Body of pancreas (tissue), 4 donors: ENCODE results near the gene SRPX2.

ENCODE experiments used
- POLR2A ChIP-seq, 3 donors: fragments of 450-650 bp; IDR thresholded peaks; one replicate each; pipeline ENCODE4 v1.6.1; 2016; ENCODE audit warnings: antibody characterized with exemption in 3 of 3, mild to moderate bottlenecking in 2 of 3
- TF ChIP-seq, protein P1 (sequence below), 7 experiments: fragments of 450-650 bp in 4 of 7; fragments of 200-600 bp in 3 of 7; sonication (generic) in 3 of 7; IDR thresholded peaks; one replicate each; pipeline ENCODE4 v1.5.1; 2016 to 2019; ENCODE audit warnings: antibody characterized with exemption in 7 of 7

DNA sequence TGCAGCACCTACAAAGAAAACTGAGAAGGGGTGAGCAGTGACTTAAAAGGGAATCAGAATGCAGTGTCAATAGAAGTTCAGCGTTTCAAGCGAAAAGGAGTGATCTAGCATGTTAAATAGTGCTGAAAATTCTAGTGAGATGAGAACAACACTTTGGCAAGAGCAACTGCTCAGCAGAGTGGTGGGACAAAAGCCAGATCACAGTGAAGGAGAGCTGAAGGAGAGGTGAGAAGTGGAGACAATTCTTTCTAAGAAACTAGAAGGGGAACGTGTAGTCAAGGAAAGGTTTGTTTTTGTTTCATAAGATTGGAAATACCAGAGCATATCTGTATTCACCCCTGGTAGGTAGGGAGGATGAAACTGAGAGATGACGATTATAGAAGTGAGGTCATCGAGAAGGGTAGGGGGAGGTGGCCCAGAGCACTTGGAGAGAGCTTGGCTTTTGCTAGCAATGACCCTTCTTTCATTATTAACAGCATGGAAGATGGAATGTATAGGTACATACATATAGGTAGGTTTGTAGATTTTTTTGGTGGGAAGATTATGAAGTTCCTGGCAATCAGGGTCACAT is 33.7 kb downstream of the SRPX2 start:
- TF ChIP-seq, protein P1, sequence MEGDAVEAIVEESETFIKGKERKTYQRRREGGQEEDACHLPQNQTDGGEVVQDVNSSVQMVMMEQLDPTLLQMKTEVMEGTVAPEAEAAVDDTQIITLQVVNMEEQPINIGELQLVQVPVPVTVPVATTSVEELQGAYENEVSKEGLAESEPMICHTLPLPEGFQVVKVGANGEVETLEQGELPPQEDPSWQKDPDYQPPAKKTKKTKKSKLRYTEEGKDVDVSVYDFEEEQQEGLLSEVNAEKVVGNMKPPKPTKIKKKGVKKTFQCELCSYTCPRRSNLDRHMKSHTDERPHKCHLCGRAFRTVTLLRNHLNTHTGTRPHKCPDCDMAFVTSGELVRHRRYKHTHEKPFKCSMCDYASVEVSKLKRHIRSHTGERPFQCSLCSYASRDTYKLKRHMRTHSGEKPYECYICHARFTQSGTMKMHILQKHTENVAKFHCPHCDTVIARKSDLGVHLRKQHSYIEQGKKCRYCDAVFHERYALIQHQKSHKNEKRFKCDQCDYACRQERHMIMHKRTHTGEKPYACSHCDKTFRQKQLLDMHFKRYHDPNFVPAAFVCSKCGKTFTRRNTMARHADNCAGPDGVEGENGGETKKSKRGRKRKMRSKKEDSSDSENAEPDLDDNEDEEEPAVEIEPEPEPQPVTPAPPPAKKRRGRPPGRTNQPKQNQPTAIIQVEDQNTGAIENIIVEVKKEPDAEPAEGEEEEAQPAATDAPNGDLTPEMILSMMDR (IDR thresholded peaks at IDR 0.05) = no peak
- no peak for TF ChIP-seq POLR2A (IDR thresholded peaks at IDR 0.05)
